ENCODE measurements around the gene ATP6V1B1. TPM values are rescaled to one million over a fixed set of nuclear protein-coding genes. Genes with fewer than 3 reads are reported as not detected.
A peak's percentile ranks its signal among the peaks of the same experiment; 100 is the strongest.

Gene ATP6V1B1
- total and polyA plus RNA-seq, 2 of the 13 experiments (the other 11 are each of a cell fraction or from before 2014, with no cell fraction given): 0.58 to 1.6 TPM

- TF ChIP-seq ZBTB33 (CRISPR knock-in tag; IDR thresholded peaks at IDR 0.05): no peak
- 0 out of 2 replicates have a peak, but pooled peaks have one; percentile 16 for TF ChIP-seq ZNF512B (CRISPR knock-in tag; IDR thresholded peaks at IDR 0.05; ENCODE audit: borderline replicate concordance)
- peak; percentile 35; the same call in 1 of the 2 replicates for TF ChIP-seq HES4 (CRISPR knock-in tag; IDR thresholded peaks at IDR 0.05; ENCODE audit: borderline replicate concordance)
- peak; percentile 49; the same call in 1 of the 2 replicates for TF ChIP-seq ARID4A (CRISPR knock-in tag; IDR thresholded peaks at IDR 0.05; ENCODE audit: borderline replicate concordance)
- peak; percentile 55 for TF ChIP-seq PHF8 (CRISPR knock-in tag; IDR thresholded peaks at IDR 0.05)
- no peak for TF ChIP-seq NFE2L2 (IDR thresholded peaks at IDR 0.05; ENCODE audit: low read length)
- no peak for TF ChIP-seq KMT2B (CRISPR knock-in tag; IDR thresholded peaks at IDR 0.05)
- TF ChIP-seq ZNF18 (CRISPR knock-in tag; IDR thresholded peaks at IDR 0.05; ENCODE audit: insufficient replicate concordance): no peak
- TF ChIP-seq TFDP1 (CRISPR knock-in tag; IDR thresholded peaks at IDR 0.05; ENCODE audit: borderline replicate concordance): peak; percentile 70; the same call in 1 of the 2 replicates
- TF ChIP-seq HNRNPH1 (optimal IDR thresholded peaks at IDR 0.05; ENCODE audit: low read depth, low read length): no peak
- peak; percentile 32; the same call in 1 of the 2 replicates for TF ChIP-seq ZFX (CRISPR knock-in tag; IDR thresholded peaks at IDR 0.05; ENCODE audit: low read depth)
- peak; percentile 31; the same call in 1 of the 2 replicates for TF ChIP-seq CHD2 (IDR thresholded peaks at IDR 0.05; ENCODE audit: low read depth, low read length)
- no peak; the same call in 1 of the 2 replicates for TF ChIP-seq MYPOP (CRISPR knock-in tag; IDR thresholded peaks at IDR 0.05)
- no peak for TF ChIP-seq LCORL (IDR thresholded peaks at IDR 0.05)
- 0 out of 2 replicates have a peak, but pooled peaks have one; percentile 19 for TF ChIP-seq LCORL (CRISPR knock-in tag; IDR thresholded peaks at IDR 0.05)
These were observed 48.0 kb upstream of the ATP6V1B1 start (continued) for GRCh38 chr2:70887550-70888246.

Data from HepG2 (cell line).